Colon (tissue), 2 donors: ENCODE measurements around the gene G6PC3.

Experiments
- FAIRE-seq: peaks from 2 replicates; lab custom pipeline; 2012; peaks lifted over from hg19 to GRCh38; lab: Jason Lieb, UNC
- donor health status: control.
- donor health status: control.

Gene G6PC3

DNA sequence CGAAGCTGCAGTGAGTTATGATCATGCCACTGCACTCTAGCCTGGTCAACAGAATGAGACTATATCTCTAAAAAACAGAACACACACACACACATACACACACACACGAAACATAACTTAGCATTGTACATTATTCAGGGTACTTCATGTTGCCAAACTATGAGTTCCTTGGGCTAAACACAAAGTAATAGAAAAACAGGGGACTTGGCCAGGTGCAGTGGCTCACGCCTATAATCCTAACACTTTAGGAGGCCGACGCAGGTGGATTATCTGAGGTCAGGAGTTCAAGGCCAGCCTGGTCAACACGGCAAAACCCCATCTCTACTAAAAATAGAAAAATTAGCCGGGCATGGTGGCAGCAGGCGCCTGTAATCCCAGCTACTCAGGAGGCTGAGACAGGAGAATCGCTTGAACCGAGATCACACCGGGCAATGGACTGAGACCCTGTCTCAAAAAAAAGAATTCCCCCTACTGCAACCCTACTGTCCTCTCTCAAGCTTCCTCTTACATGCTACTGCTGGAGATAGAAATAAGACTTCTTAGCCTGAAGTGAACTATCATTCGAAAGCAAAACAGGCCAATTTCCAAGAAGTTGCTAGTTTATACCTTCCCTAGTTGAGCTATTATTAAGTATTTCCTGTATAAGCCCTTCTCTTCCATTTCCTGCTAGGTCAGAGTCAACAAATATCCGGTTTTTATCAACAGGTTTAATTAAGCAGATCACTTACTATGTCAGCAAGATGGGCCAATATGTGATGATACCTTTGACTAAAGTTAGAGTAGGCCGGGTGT lies 11.2 kb upstream of the G6PC3 start:
- FAIRE-seq = no peak

DNA sequence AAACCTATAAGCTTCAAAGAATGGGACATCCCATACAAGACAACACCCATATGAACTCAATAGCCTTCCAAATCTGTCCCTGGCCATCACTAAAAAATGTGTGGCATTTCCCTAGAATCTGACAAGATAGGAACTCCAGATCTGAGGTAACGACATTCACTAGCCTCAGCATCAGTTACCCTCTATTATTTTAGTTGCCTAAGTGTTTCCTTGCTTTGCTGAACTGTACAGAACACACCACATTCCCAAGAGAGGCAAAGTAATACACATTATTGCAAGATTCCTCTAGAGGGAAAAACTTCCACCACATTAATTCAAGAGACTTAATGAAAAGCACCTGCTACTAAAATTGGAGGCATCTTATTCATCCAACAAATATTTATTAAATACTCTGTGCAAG lies 9.1 kb upstream of the G6PC3 start:
- no peak for FAIRE-seq

DNA sequence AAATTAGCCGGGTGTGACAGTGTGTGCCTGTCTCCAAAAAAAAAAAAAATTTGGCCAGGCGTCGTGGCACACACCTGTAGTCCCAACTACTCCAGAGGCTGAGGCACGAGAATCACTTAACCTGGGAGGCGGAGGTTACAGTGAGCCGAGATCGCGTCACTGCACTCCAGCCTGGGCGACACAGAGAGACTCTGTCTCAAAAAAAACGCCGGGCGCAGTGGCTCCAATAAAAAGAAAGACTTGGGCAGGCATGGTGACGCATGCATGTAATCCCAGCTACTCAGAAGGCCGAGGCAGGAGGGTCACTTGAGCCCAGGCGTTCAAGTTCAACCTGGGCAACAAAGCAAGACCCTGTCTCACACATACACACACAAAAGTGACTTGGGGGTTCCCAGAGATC lies 7.7 kb upstream of the G6PC3 start:
- no peak for FAIRE-seq

DNA sequence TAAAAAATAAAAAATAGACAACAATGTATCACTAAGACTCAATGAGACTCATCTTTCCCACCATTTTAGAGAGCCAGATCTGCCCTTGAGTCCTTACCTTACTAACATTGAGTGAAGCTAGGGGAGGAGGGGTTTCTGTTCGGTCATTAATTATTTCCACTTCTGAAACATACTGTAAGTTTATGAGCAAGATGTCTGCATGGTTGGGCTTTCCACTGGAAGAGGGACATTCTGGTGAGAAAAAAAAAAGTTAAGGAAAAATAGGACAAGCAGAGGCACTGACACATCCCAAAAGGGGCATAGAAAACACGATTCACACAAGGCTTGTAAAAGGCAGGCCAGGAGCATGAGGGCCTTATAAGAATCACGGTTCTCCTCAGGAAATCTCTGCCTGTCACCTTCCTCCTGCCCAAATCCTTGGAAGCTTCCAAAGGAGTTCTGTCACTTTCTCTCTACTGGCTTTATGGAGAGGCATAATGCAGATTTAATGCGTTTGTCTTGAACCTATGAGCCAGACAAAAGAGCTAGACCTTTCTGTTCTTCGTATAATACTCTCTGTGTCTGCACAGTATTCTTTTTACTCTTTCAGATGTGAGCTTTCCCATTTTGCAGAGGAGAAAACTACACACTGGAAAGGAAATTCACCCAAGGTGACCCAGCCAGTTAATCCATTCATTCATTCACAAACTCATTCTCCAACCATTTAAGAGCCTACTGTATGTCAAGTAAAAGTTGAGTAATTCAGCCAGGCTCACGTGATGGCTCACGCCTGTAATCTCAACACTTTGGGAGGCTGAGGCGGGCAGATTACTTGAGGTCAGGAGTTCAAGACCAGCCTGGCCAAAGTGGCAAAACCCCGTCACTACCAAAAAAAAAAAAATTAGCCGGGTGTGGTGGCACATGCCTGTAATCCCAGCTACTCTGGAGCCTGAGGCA lies 6.6 kb upstream of the G6PC3 start:
- no peak for FAIRE-seq

DNA sequence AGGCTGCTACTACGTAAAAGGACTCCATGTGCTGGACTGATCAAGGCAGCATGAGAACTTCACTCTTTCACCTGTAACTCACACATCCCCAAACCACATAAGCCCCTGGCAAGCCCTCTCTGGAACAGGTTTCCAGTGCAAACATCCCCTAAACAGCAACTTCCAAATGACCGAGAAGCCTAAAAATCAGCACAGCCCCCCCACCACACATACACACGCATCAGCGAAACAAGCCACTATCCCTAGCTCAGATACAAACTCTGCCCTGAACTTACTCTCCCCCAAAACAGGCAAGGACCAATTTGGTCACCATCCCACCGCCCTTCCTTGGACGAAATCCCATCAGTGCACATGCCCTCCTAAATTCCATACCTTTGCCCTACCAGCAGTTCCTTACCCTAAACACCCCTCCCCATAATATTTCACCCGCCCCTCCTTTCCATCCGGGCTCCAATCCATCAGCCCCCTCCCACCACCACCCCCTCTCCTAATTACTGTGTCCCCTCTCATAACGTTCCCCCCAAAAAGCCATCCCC lies 4.8 kb upstream of the G6PC3 start:
- FAIRE-seq = no peak

DNA sequence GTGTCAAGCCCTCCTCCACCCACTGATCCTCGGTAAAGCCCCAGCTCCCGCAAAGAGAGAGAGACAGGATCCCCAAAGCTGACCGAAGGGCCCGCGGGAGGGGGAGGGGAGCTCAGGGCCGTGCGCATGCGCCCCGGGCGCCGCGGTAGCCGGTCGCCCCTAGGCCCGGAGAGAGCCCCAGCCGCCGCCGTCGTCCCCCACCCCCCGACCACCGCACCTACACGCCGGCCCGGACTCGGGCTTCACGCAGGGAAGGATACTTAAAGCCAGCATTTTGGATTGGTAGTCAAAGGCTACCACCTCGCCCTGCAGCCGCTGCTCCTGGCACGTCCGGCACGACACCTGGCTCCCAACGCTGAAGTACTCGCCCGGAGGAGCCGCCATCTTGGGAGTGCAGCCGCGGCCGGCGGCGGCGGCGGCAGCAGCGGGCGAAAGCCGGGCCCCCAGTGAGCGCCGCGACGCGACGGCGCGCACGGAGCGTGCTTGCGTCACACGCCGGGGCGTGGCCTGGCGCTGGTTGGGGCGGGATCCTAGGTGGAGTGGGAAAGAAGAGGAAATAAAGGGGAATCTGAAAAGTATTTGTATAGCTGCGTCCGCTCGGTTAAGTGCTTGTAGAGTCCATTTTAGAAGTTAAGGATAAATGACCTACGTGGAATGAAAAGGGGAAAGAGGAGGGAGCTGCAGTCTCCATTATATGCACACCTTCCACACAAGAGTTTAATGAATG lies 4.2 kb upstream of the G6PC3 start, which contains the start of gene LSM12:
TSS of gene LSM12 (minus strand) at position 468 of the 727 bp plus-strand sequence. CDS start at position 384, 84 bp downstream.
- FAIRE-seq = no peak

DNA sequence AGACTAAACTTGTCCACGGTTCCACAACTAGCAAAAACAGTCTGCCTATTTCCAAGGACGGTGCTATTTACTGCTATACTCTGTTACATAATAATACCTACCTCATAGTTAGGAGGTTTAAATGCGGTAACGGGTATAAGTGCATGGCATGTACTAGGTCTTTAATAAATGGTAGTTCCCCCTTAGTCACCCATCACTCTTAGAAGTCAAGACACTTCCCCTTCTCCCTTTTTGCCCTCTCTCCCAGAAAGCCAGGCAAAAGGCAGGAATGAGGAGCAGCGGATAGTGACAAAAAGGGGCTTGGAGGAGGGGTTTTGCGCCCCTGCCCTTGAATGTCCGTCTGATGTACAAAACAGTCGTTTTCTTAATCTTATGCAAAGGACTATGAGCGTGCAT lies 3.0 kb upstream of the G6PC3 start:
- FAIRE-seq = no peak

DNA sequence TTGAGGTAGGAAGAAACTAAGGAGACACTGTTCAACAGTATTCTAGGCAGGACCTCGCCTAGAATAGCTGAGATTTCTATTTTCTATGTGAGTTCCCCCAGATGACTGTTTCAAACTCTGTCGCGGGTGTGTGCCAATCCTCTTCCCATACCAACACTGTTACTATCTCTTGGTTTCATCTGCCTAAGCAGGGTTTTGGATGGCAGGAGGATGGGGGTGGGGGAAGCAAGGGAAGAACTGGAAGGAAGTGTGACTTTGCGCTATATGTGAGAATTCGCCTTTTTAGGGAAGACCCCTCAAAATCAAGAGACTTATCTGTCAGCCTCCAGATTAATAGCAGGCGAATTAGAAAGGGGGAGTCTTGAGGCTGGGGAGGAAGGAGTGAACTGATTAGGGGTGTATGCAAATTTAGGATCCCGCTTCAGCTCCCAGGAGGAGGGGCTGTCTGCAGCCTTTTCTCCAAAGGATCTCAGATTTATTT lies 521 bp upstream of the G6PC3 start:
- no peak for FAIRE-seq

DNA sequence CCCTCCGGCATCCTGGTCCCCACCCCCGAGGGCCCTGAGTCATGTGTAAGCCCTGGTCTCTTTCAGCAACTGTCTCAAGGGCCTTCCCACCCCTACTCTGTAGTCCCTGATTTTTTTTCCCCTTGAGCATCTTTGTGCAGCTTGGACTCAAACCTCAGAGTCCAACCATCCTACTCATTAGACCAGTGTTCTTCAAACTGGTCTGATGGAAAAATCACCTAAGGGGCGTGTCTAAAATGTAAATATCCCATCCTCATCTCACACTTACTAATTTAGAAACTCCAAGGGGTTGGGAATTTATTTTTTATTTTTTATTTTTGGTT lies 624 bp downstream of the G6PC3 start:
- no peak for FAIRE-seq

DNA sequence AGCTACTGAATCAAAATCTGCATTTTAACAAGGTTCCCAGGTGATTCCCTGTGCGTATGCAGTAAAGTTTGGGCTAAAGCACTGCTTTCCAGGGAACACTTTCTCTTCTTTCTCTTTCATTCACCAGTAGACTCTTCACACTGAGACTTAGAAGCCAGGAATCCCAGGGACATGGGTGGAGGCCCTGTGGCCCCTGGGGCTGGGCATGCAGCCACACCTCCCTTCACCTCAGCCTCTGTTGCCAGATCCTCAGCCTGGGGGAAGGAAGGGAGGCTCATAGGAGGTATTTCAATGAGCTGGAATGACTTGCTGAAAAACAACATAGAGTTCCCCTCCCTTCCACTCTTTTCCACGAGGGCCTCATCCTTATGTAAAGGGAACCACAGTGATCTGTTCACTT lies 1.2 kb downstream of the G6PC3 start:
- no peak for FAIRE-seq

DNA sequence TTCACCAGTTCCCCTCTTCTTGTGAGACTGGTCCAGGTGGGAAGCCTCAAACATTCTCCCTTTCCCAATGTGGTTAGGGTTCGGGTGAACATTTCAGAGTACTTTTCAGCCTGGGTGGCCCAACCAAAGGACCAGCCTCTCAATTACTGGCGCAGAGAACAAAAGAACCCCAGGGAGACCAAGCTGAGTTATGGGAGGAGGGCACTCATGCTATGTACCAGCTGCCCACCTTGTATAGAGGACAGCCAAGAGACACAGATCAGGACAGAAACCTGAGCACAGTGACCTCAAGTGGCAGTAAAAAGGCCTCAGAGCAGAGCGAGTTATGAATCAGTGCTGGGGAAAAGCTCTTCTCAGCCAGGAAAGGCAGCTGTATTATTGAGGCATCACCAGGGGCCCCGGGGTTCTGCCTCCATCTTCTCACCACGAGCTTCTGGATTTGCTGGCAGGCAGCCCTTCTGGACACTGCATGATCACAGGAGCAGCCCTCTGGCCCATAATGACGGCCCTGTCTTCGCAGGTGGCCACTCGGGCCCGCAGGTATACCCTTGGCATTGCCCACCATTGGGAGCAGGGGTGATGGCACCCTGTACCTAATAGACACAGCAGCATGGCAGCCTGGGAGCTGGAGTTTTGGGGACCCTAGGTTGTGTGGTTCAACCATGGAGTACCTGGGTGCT lies 3.8 kb downstream of the G6PC3 start:
- no peak for FAIRE-seq

DNA sequence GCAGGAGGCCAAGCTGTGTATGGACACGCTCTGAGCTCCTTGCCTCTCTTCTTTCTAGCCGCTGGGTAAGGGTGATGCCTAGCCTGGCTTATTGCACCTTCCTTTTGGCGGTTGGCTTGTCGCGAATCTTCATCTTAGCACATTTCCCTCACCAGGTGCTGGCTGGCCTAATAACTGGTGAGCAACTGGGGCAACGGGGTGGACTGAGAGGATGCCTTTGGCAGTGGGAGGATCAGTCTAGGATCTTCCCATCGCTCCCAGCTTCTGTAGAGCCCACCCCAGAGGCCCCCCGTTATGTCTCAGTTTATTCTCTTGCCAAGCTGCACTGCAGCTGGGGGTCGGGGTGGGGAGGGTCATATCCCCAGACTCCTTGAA lies 4.4 kb downstream of the G6PC3 start:
- no peak for FAIRE-seq

DNA sequence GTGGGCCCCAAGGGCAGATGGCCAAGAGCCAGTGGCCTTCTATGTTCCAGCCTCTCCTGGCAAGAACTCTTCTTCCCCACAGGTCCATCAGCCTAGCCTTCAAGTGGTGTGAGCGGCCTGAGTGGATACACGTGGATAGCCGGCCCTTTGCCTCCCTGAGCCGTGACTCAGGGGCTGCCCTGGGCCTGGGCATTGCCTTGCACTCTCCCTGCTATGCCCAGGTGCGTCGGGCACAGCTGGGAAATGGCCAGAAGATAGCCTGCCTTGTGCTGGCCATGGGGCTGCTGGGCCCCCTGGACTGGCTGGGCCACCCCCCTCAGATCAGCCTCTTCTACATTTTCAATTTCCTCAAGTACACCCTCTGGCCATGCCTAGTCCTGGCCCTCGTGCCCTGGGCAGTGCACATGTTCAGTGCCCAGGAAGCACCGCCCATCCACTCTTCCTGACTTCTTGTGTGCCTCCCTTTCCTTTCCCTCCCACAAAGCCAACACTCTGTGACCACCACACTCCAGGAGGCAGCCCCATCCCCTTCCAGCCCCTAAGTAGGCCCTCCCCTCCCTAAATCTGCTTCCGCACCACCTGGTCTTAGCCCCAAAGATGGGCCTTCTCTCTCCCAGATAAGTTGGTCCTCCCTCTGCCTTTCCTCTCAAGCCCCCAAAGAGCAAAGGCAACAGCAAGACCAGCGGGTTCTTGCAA lies 5.2 kb downstream of the G6PC3 start:
- no peak for FAIRE-seq

DNA sequence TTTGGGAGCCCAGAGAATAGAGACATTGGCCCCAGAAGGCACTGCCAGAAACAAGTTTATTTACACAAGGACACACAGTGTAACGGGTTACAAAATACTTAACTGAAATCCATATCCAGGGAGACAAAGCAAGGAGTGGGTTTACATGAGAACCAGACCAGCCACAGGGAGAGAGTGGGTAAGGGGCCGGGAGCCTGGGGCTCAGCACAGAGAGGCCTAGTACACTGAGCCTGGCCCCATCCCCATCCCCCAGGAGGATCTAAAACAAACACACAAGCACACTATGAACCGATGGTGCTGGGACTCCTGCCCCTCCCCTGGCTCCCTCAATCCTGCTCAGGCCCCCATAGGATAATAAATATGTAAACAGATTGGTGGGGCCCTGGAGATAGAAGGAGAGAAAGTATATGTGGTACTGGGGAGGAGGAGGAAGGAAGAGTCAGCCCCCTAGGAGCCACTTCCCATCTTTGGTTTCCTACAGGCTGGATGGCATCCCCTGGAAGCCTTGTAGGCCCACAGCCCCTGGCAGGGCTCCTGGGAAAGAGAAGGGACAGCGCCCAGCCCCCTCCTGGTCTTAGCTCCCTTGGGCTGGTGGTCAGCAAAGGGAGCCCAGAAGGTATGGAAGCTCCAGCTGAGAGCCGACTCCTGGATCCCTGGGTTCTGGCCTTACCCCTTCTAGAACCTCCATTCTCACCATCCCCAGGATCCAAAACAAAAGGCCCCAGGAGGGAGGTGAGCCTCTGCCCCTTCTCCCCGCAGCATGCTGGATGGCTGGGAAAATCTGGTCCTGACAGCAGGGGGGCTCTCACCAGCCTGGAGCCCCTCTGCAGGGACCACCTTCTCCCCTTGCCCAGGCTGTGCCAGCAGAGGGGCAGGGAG lies 6.4 kb downstream of the G6PC3 start:
- FAIRE-seq = no peak

DNA sequence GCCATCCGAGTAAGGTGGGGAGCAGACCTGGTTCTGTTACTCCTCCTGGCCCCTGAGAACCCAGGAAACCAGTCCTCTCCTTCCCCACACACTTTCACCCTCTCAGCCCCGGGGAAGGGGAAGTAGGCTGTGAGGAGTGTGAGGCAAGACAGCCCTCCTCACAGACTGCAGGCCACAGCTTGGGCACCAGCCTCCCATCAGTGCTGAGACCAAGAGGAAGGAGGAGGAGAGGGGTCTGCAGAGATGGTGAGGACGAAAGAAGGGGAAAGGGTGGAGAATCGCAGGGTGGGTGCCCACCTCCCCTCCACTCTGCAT lies 7.0 kb downstream of the G6PC3 start:
- FAIRE-seq = no peak

DNA sequence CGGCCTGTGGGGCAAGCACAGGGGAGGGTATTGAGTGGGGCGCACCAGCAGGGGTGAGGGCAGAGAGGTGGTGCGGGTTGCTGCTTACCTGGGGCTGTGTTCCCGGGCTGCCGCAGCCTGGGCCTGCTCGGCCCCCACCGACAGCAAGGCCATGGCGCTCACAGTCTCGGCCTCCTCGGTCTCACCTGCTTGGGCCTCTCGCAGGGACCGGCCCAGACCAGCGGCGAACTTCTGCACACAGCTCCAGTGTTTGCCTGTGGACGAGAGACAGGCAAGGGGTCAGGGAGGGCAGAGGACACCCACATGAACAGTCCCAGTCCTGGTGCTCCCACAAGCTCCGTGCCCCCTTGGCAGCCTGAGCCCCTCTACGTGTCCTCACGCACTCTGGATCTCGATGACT lies 7.9 kb downstream of the G6PC3 start:
- FAIRE-seq = no peak

DNA sequence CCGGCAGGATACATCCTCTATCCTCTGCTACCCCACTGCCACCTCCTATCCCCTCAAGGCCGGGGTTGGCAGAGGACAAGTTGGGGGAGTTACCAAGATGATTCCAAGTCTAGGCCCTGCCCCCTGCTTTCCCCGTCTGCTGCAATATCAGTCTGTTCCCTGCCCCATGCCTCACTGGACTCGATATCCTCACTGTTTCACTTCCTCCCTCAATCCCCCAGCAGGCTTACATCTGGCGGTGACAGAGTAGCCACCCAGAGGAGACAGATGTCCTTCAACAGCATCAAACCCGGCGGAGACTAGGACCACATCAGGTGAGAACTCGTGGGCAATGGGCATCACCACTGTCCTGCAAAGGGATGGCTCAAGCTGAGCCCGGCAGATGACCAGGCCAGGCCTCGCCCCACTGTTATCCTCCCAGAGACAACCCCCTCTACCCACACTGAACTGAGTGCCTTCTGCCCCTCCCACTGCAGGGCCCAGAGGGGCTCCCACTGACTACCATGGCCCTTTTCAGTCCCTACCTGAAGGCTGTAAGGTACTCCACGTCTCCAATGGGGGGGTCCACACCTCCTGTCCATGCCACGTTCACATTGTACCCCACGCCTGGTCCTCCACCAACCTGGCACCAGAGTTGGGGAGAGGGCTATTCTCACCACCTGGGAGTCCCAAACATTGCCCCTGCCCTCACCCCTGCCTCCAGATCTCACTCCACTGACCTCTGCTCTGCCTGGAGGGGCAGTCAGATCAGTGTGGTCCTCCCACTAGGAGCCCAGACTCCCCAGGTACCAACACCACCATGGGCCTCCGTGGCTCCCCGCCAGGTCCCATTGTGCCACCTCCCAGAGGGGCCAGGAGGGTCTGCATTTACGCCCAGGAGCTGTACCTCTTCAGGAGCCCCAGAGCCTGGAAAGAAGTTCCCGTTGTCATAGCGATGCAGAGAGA lies 9.6 kb downstream of the G6PC3 start:
- FAIRE-seq = no peak

DNA sequence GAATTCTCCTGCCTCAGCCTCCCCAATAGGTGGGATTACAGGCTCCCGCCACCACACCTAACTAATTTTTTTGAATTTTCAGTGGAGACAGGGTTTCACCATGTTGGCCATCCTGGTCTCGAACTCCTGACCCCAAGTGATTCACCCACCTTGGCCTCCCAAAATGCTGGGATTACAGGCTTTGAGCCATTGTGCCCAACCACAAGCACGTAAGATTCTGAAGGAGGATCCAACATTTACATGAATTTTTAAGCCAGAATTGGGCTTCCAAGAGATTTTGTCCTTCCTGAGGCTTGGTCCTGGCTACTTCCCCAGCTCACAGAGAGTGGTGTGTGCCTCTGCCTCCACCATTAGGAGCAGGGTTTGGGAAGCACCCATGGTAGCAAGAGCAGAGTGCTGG lies 11.1 kb downstream of the G6PC3 start:
- FAIRE-seq = no peak

DNA sequence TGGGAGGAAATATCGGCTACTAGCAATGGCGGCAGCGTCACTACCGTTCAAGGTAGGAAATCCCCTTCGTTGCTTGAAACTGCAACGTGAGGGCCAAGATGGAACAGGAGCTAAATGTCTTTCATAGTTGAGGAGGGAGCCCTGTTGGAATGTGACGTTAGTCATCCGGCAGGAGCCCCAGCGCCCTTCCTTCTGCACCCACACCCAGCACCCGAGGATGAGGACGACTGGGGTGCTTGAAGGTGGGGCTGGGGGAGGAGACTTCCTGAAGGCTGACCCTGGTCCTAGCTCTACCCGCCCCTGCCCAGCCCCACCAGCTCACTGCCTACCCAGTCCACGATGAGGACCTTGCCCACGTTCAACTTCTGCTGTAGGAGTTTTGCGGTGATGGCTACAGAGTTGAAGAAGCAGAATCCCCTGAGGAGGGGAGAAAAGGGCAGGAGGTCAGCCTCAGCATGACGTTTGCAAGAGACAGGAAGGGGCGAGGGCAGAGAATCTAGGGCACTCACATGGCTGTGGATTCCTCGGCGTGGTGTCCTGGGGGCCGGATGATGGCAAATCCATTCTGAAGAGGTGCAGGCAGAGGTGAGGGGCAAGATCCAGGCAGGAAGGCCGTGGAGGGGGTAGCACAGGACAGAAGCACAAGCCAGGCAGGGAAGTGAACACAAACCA lies 11.9 kb downstream of the G6PC3 start:
- no peak for FAIRE-seq
